GM19238 (cell line): ENCODE measurements around the gene MRPS23.

ENCODE experiments used
- DNase-seq: peaks from one replicate; pipeline ENCODE4 v3.0.0; 2011; ENCODE audit warnings: low spot score; ENCODE audit not compliant: insufficient read length

MRPS23 gene

GRCh38 chr17:57838857-57839570, 10.8 kb downstream of the MRPS23 start:
- no peak for DNase-seq

DNA sequence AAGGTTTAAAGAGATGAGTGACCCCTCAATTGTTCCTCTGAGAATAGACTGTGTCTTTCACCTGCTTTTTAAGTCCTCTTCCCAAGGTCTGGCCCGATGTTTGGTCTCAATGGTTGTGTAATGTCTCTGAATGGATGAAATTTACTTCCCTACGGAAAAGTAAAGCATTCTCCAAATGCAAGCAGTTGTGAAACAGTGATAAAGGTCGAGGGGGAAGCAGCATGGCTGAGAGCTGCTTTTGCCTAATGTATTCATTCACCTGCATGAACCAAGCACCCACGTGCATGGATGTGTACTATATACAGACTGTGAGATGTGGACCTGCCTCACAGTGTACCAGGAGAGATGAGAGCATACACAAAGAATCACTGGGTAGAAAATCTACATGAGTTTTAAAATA, 11.4 kb downstream of the MRPS23 start:
- no peak for DNase-seq

DNA sequence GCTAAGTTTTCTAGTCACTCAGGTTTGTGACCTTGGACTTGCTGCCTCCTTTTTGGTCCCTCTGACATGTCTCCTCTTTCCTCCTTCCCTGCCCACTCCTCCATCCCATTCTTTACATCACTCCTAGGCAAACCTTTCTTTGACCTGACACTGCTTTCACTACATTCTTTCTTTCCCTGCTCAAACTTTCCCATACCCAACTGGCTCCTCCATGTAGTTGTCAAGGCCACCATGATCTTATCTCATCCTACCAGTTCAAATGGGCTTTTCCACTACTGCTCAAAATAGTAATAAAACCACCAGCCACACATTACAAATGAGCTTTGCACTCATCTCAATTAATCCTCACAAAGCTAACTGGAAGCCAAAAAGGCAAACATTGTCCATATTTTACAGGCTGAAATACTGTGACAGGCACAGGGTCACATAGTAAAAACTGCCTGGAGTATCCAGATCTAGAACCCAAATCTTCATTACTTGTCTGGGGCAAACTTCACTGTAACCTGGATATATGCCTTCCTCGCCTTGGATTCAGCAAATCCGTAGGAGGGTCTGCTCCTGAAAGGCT, 14.4 kb downstream of the MRPS23 start:
- no peak for DNase-seq

- DNase-seq = no peak
These were observed 15.6 kb downstream of the MRPS23 start for GRCh38 chr17:57834146-57834741.

DNA sequence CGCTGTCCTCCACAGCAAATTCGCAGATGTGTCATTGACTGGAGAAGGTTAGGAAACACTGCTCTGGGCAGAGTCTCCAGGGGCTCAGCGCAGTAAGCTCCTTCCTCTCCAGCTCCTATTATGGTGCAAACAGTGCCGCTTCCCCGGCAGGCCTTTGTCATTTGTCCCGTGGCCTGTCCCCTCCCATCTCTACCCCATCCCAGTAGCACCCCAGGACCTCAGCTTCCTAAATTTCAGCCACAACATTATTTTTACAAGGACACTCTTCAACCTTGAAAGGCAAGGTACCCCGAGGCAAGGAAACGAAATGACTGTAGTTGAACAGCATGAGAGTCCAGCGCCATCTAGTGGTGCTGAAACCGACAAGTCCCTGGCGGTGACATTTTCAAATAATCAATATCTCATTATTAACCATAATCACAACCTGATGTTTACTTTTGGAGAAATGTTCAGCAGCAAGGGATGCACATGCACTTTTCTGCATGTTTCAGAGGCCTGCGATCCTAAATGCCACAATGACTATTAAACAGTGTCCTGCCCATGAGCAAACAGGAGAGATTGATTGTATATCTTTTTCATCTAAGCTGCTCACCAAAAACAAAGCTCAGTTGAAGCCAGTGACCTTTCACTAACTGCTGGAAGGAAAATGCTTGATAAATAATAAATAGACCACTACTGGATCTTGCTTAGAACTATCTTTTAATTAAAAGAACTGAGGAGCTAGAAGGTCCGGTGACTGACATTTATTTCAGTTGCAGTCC, 16.5 kb downstream of the MRPS23 start:
- DNase-seq = peak; percentile 48

DNA sequence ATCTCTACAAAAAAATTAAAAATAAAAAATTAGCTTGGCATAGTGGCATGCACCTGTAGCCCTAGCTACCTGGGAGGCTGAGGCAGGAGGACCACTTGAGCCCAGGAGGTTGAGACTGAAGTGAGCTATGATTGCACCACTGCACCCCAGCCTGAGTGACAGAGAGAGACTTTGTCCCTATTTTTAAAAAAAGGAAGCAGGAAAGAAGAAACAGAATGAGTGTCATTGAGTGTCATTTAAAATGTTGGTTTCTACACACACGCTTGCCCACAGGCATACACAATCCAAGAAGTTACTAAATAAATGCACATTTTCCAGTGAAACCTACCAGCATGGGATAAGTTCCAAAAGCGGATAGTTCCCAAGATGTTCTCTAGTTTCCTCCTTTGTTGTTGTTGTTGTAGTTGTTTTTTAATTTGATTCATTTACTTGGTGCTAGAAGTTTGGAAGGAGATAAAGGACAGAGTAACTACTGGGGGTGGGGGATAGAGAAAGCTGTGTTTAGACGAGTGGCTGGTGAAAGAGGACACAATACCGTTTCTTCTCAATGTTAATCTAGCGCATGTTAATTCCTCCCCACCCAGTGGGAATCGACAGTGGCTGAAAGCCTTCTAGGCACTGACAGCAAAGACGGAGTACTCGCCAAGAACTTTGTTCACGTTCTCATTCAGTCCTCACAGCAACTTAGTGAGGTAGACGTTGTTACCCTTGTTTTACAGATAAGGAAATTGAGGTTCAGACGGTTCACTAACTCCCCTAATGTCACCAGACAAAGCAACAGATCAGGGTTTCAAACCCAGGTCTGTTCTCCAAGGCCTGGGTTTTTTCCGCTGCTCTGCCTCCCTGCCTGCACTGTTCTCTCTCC, 17.3 kb downstream of the MRPS23 start:
- no peak for DNase-seq

DNA sequence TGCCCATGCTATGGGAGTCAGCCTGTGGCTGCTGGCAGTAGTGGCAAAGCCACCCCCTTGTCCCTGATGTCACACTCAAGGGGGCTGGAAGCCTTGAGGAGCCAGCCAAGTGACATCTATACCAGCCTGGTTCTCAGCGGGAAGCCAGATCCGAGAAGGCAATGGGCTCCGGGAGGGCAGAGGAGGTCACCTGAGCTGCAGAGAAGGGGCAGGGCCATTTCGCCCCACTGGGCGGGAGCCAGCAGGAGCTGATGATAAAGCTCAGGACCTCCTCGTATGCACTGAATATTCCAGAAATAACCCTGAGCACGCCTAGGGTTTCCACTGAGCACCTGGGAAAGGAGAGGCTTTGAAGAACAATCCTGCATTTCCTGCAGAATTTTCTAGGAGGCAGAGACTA, 19.0 kb downstream of the MRPS23 start:
- no peak for DNase-seq

DNA sequence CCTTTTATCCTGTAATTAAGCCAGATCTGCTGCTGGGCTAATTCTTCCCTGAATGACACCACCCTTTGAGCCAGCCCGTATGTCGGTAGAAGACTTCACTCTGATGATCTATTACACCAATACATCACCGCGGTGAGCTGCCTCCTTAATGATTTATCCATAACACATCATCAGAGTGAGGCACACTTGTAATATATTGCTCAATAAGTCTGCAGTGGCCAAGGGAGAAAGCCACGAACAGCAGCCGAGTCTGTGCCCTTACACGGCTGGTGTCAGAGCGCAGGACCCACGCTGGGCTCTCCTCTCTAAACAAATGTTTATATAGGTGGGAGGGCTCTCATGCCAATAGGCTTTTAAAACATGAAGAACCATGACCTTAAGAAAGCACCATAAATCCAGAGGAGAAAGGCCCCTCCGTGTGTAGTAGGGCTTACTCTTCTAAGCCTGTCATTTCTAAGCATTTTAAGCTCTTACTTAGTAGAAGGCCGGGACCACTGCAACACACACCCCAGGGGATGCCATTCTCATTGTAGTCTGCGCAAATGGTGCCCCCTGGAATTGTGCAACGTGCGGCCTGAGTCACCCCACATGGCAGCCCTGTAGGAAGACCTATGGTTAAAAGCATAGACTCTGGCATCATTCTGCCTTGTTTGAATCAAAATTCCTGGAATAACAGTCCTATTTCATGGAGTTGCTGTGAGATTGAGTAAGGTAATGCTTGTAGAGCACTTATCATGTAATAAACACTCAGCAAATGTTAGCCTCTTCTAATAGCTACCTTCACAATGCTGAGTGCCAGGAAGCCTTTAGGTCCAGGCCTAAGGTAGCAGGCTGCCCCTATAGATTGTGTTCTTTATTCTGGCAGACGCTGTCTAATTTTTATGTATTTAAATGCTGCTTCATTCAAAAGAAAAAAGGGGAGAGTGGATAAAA, 26.1 kb downstream of the MRPS23 start:
- DNase-seq = no peak

DNA sequence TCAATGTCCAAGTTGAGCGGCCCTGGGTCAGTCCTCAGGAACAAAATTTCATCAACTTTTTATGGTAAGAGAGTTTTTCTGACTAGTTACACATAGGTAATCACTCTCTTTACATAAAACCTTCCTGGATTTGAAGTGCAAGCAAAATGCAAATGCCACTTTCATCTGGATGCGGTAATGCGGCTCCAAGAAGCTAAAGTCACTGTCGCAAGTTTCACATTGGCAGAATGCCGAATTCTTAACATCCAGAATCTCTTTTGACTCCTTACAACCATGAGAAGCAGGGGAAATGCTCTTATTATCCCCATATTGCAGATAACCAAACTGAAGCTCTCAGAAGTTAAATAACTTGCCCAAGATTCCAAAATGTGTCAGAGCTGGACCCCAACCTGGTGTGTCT, 30.0 kb downstream of the MRPS23 start:
- no peak for DNase-seq

DNA sequence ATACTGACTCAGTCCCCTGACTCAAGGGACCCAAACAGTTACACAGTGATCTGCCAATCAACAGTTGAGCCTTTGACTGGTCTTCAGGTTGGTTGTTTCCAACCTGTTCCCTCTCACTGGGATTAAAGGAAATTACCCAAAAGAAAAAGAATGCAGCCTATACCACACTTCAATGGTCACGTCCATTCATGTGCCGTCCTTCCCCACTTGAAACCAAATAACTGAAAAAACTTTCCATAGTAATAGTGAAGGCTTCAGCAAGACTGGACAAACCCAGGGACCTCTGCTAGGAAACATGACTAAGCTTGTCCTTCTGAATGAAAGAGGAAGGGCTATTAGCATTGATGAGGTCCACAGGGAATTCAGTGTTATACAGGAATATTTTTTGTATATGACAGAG, 30.6 kb downstream of the MRPS23 start:
- no peak for DNase-seq

DNA sequence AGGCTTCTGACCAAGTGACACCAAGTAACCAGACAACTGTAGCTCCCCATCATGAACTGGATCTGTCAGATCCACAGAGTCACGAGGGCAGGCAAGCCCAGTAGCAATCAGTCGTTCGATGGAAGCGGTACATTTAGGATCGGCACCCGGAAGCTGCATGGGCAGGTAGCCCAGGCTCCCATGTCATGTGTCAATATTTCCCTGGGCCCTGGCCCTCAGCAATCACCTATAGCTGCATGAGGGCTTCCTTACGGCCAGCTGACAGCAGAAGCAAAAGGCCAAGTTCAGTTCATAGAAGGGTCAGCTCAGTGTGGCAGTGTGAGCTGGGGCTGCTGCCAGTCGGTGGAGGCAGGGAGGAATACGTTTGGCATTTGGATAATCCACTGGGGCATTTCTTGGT, 31.8 kb downstream of the MRPS23 start:
- DNase-seq = no peak

DNA sequence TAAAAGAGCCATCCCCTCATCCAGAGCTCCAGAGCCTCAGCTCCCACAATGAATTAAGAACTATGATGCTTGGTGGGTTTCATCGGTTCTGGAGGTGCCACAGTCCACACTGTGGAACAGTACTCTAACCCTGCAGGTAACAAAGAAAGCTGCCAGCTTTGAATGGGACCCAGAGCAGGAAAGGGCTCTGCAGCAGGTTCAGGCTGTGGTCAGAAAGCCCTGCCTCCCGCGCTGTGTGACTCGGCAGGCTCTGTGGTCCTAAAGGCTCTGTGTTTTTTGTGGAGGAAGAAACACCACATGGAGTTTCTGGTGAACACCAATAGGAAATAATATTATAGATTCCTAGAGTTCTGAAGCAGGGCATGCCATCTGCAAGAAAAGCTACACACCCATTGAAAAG, 32.5 kb downstream of the MRPS23 start:
- DNase-seq = no peak

DNA sequence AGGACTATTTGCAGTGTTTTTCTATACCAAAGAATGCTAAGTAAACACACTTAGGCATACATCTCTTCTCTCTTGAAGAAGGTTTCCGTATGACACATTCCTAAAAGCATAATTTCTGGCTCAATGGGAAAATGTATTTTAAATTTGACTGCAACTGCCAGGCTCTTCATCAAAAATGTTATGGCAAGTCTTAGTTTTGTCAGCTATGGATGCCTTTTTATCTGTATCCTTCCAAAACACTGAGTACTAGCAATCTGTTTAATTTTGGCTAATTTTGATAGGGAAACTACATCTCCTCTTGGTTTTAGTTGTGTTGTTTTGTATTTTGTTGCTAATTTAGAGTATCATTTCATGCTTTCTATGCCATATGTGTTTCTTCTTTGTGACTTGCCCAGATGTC, 35.4 kb downstream of the MRPS23 start:
- no peak for DNase-seq

GRCh38 chr17:57811638-57812280, 38.1 kb downstream of the MRPS23 start:
- no peak for DNase-seq

DNA sequence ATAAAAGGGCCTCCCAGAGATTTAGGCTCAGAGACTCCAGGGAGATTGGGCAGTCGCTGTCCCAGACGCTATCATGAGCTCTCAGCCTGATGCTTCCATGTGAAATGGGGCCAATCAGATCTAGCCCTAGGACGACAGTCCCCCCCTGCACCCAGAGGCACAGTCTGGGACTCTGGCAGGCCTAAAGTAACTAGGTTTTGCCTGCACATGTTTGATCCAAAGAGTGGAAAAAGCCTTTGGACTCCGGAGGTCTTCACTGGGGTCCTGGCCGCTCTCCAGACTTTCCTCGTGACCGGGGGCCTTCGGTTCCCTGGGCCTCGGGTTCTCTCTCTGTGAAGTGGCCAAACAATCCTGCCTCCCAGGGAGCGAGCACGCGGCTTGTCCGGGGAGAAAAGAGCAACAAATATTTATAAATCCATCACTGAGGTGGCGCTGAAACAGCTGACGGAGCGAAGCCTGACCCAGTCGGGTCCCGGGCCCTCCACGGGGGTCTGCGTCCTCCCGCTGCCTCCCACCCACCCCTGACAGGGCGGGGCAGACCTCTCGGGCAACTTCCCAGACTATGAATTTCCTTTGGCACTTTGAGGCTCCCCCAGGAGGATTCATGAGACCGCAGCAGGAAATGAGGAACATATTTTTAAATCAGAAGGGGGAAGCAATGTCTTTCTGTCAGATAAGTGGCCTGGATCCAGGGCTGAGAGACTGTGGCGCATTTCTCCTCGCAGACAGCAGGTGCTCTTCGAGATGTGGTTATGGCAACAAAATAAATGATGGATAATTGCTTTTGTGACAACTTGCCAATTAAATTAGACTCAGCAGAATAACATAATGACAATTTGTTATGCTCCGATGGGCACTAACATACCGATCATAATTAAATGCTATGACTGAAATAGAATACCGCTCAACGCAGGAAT, 38.9 kb downstream of the MRPS23 start:
- no peak for DNase-seq

- no peak for DNase-seq
These were observed 40.0 kb downstream of the MRPS23 start for GRCh38 chr17:57809879-57810278.

DNA sequence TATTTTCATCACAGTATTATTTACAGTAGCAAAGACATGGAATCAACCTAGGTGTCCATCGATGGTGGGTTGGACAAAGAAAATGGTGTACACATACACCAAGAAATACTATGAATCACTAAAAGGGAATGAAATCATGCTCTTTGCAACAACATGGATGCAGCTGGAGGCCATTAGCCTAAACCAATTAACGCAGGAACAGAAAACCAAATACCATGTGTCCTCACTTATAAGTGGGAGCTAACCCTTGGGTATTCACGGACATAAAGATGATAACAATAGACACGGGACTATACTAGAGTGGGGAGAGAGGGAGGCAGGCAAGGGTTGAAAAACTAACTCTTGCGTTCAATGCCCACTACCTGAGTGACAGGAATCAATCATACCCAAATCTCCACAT, 41.0 kb downstream of the MRPS23 start:
- no peak for DNase-seq

DNA sequence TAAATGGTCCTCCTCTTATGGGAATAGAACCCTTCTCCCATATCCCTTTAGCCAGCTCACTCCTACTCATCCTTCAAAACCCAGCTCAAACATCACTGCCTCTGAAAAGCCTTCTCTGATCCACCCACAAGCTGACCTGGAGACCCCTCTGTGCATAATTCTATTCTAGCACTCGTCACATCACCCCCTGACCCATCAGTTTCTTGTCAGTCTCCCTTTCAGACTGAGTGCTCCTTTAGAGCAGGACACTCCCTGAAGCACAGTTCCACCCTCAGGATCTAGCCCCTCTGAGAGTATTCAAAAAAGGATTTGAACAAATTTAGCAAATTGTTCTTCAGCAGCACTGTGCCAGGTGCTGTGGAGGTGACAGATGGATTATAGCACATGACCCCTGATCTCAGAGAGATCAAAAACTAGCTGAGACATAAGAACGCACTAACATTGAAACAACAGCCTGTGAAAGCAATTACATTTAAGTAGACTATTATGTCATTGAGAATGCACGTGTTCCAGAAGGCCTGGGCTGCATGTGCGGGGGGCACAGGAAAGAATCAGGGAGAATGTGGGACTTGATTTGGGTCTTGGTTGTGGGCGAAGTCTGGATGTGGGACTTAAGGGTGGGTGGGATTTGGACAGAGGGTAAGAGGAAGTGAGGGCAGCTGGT, 43.5 kb downstream of the MRPS23 start:
- no peak for DNase-seq
